OCI-M1 (cell line): Measurements from ENCODE around the gene COL9A2.

Experiments used
- DNase-seq: peaks from one replicate; lab custom pipeline; 2025; lab: John Stamatoyannopoulos, UW

The COL9A2 gene

GRCh38 chr1:40318476-40318875 is 1.4 kb upstream of the COL9A2 start:
- peak; percentile 48 for DNase-seq

GRCh38 chr1:40317394-40318074 is 448 bp upstream of the COL9A2 start:
- DNase-seq: no peak

- DNase-seq: peak; percentile 40
These were observed 1.1 kb downstream of the COL9A2 start for GRCh38 chr1:40315795-40316594.

GRCh38 chr1:40315239-40315794 is 1.8 kb downstream of the COL9A2 start:
- DNase-seq: peak; percentile 93

GRCh38 chr1:40314721-40315238 is 2.3 kb downstream of the COL9A2 start:
- DNase-seq: no peak

- DNase-seq: no peak
These were observed 2.9 kb downstream of the COL9A2 start for GRCh38 chr1:40313958-40314720.

- DNase-seq: no peak
These were observed 3.6 kb downstream of the COL9A2 start for GRCh38 chr1:40313329-40313957.

- DNase-seq: peak; percentile 29
These were observed 4.6 kb downstream of the COL9A2 start for GRCh38 chr1:40312238-40313205.

GRCh38 chr1:40311692-40312091 is 5.4 kb downstream of the COL9A2 start:
- no peak for DNase-seq

- DNase-seq: no peak
These were observed 6.0 kb downstream of the COL9A2 start for GRCh38 chr1:40310983-40311642.

GRCh38 chr1:40310129-40310461 is 7.0 kb downstream of the COL9A2 start:
- DNase-seq: no peak

GRCh38 chr1:40309374-40310128 is 7.5 kb downstream of the COL9A2 start:
- DNase-seq: no peak

- no peak for DNase-seq
These were observed 8.9 kb downstream of the COL9A2 start for GRCh38 chr1:40308036-40308727.

- no peak for DNase-seq
These were observed 9.9 kb downstream of the COL9A2 start for GRCh38 chr1:40307186-40307585.

- DNase-seq: no peak
These were observed 10.8 kb downstream of the COL9A2 start for GRCh38 chr1:40306296-40306695.

- DNase-seq: no peak
These were observed 11.2 kb downstream of the COL9A2 start for GRCh38 chr1:40305871-40306270.

- peak; percentile 38 for DNase-seq
These were observed 11.6 kb downstream of the COL9A2 start for GRCh38 chr1:40305451-40305850.

GRCh38 chr1:40303790-40304189 is 13.3 kb downstream of the COL9A2 start:
- DNase-seq: no peak
